GM12872 (cell line): ENCODE results near the gene MRPS27.

ENCODE experiments used
- CTCF ChIP-seq: IDR thresholded peaks from 3 replicates; pipeline ENCODE4 v1.5.1; 2011; ENCODE audit warnings: low read depth, mild to moderate bottlenecking, low read length, moderate library complexity; ENCODE audit not compliant: insufficient read depth

MRPS27 gene

GRCh38 chr5:72268753-72269410 is 51.2 kb downstream of the MRPS27 start:
- TF ChIP-seq CTCF, result peak; percentile 66

GRCh38 chr5:72268260-72268659 is 51.8 kb downstream of the MRPS27 start:
- TF ChIP-seq CTCF, result no peak

- no peak for TF ChIP-seq CTCF
Observed at GRCh38 chr5:72267685-72268084, 52.4 kb downstream of the MRPS27 start.

GRCh38 chr5:72266862-72267261 is 53.2 kb downstream of the MRPS27 start:
- TF ChIP-seq CTCF, result no peak

GRCh38 chr5:72265032-72265877 is 54.8 kb downstream of the MRPS27 start:
- TF ChIP-seq CTCF, result no peak

GRCh38 chr5:72256536-72256935 is 63.5 kb downstream of the MRPS27 start:
- no peak for TF ChIP-seq CTCF

- TF ChIP-seq CTCF, result no peak
Observed at GRCh38 chr5:72255670-72256069, 64.4 kb downstream of the MRPS27 start.
